Breast epithelium (tissue), 3 donors: ENCODE measurements around the gene RAB21.

ENCODE experiments used
- CTCF ChIP-seq, 3 donors: fragments of 450-650 bp; IDR thresholded peaks; one replicate each; pipeline ENCODE4 v1.5.1; 2016 to 2017; ENCODE audit warnings: antibody characterized with exemption in 3 of 3, mild to moderate bottlenecking in 3 of 3, moderate library complexity in 3 of 3
- POLR2A ChIP-seq: fragments of 450-650 bp; IDR thresholded peaks from one replicate; pipeline ENCODE4 v1.6.1; 2016; ENCODE audit warnings: antibody characterized with exemption, mild to moderate bottlenecking, moderate library complexity

GRCh38 chr12:71721783-71722505 lies 32.7 kb upstream of the RAB21 start:
- TF ChIP-seq CTCF (IDR thresholded peaks at IDR 0.05) (no peak), POLR2A (no peak)
